ENCODE measurements around the gene TSPAN9. TPM values are rescaled to one million over a fixed set of nuclear protein-coding genes. Genes with fewer than 3 reads are reported as not detected.

TSPAN9 gene
- total RNA-seq, 8 experiments from 2014 or later = 7.9 to 35.6 (median 13.5) TPM

DNA sequence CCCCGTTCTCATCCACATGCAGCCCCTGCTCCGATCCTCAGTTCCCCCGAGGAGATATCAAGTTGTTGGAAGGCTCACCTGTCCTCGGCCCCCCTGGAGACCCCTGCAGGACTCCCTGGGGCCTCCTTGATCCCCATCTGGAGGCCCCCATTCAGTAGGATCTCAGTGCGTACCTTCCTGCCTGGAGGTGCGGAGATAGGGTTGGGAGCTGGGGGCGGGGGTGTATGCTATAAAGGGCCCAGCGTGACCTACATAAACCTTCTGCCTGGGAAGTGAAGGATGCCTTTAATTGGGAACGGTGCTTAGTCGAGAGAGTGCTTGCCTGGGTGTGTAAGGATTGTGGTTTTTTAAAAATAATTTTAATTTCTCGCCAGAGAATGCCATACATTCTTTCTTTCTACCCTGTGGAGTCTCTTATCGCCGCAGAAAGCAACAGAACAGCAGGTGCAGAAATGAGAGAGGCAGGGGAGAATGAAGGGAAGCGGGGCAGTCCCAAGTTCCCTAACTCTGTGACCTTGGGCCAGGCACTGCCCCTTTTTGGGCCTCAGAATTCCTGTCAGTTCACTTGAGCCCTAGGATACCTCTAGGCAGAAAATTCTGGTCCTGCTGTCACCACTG, 153.7 kb downstream of the TSPAN9 start:
- in situ Hi-C loops (cut with MboI; ENCODE audit: low pct_unique_long_range_greater_than_20kb in 2 of 9, low sequenced_read_pairs in 9 of 9, unreplicated experiment in 9 of 9) = no loop called here
- H3K4me3 ChIP-seq = no peak overlapping the region
- peaks cover 8 to 10% of the 10 kb centered on the region in 2 donors for H3K4me1 ChIP-seq (replicated peaks in 1 of 2)
- WGBS, 10 experiments = 19 to 85% (median 60%) methylated on average over 1 to 9 of the region's 14 CpGs; no CpG with 5 or more reads in 3 of the 10 experiments
- ATAC-seq (replicated peaks in 6 of 8) = no peak
- no peak overlapping the region for H3K27ac ChIP-seq

- in situ Hi-C loops (cut with MboI; ENCODE audit: low pct_unique_long_range_greater_than_20kb in 2 of 9, low sequenced_read_pairs in 9 of 9, unreplicated experiment in 9 of 9) = no loop called here
- H3K4me3 ChIP-seq = no peak overlapping the region
- WGBS, 10 experiments = 20 to 100% (median 55%) methylated on average over 1 to 5 of the region's 19 CpGs; no CpG with 5 or more reads in 6 of the 10 experiments
- peaks cover 8 to 11% of the 10 kb centered on the region in 2 donors for H3K4me1 ChIP-seq (replicated peaks in 1 of 2)
- peak in 1 of 8 experiments; percentile 79 for ATAC-seq (replicated peaks in 6 of 8)
- H3K27ac ChIP-seq = no peak overlapping the region
Measured at GRCh38 chr12:3231399-3231876, 154.3 kb downstream of the TSPAN9 start.

- peak in 6 of 8 experiments; percentile 20 to 70 (median 30) for ATAC-seq (replicated peaks in 6 of 8)
- in situ Hi-C loops (cut with MboI; ENCODE audit: low pct_unique_long_range_greater_than_20kb in 2 of 9, low sequenced_read_pairs in 9 of 9, unreplicated experiment in 9 of 9) = no loop called here
- 5 to 53% (median 26%) methylated on average over 2 to 4 of the region's 5 CpGs; no CpG with 5 or more reads in 5 of the 10 experiments for WGBS, 10 experiments
- no peak overlapping the region for H3K4me3 ChIP-seq
- H3K4me1 ChIP-seq (replicated peaks in 1 of 2) = peaks cover 21 to 23% of the 10 kb centered on the region in 2 donors
- H3K27ac ChIP-seq = no peak overlapping the region
Measured at GRCh38 chr12:3233797-3234196, 156.6 kb downstream of the TSPAN9 start.

- 8 to 93% (median 46%) methylated on average over 2 to 9 of the region's 16 CpGs; no CpG with 5 or more reads in 4 of the 10 experiments for WGBS, 10 experiments
- Histone ChIP-seq H3K4me1 (replicated peaks in 1 of 2) (peaks cover 21 to 23% of the 10 kb centered on the region in 2 donors), H3K4me3 (no peak overlapping the region), H3K27ac (no peak overlapping the region)
- in situ Hi-C loops (cut with MboI; ENCODE audit: low pct_unique_long_range_greater_than_20kb in 2 of 9, low sequenced_read_pairs in 9 of 9, unreplicated experiment in 9 of 9) = no loop called here
- ATAC-seq (replicated peaks in 6 of 8) = peak; percentile 89 to 100 (median 96)
Measured at GRCh38 chr12:3236345-3237187, 159.4 kb downstream of the TSPAN9 start.

GRCh38 chr12:3238196-3238595, 161.0 kb downstream of the TSPAN9 start:
- Histone ChIP-seq H3K4me1 (replicated peaks in 1 of 2) (peaks cover 23 to 26% of the 10 kb centered on the region in 2 donors), H3K4me3 (no peak overlapping the region), H3K27ac (no peak overlapping the region)
- in situ Hi-C loops (cut with MboI; ENCODE audit: low pct_unique_long_range_greater_than_20kb in 2 of 9, low sequenced_read_pairs in 9 of 9, unreplicated experiment in 9 of 9) = no loop called here
- ATAC-seq (replicated peaks in 6 of 8) = no peak
- WGBS, 10 experiments = 79 to 100% (median 85%) methylated on average over 1 to 6 of the region's 11 CpGs; no CpG with 5 or more reads in 3 of the 10 experiments

- Histone ChIP-seq H3K4me3 (no peak overlapping the region), H3K27ac (no peak overlapping the region), H3K4me1 (replicated peaks in 1 of 2) (peaks cover 13 to 16% of the 10 kb centered on the region in 2 donors)
- 67 to 80% (median 77%) methylated on average over 1 to 9 of the region's 15 CpGs; no CpG with 5 or more reads in 6 of the 10 experiments for WGBS, 10 experiments
- in situ Hi-C loops (cut with MboI; ENCODE audit: low pct_unique_long_range_greater_than_20kb in 2 of 9, low sequenced_read_pairs in 9 of 9, unreplicated experiment in 9 of 9) = no loop called here
- ATAC-seq (replicated peaks in 6 of 8) = no peak
Measured at GRCh38 chr12:3241621-3242020, 164.4 kb downstream of the TSPAN9 start.

DNA sequence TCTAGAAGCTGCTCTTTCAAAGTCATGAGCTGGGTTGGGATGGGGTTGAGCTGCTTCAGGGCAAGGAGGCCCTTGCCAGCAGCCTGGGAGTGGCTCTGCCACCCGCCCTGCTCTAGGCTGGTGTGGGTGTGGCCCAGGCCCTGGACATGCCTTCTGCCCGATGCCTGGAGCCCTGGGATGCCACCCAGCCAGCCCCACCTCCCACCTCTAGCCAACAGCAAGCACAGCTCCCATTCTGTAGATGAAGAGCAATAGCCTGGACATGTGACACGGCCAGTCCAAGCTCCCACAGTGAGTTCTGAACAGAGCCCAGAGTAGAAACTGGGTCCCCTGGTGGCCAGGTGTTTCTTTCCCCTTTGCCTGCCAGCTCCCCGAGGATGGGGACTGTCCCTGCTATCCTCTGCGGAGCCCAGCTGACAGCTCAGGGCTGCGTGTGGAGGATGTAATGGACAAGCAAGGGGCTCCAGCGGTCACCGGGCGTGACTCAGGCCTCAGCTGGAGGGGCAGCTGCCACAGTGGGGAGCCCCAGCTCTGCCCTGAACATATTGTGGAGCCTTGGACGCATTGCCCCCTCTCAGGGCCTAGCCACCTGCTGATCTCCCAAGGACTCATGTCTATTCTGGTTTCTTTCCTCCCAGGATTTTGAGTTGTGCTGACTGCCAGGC, 165.2 kb downstream of the TSPAN9 start:
- in situ Hi-C loops (cut with MboI; ENCODE audit: low pct_unique_long_range_greater_than_20kb in 2 of 9, low sequenced_read_pairs in 9 of 9, unreplicated experiment in 9 of 9) = no loop called here
- no peak overlapping the region for H3K27ac ChIP-seq
- no peak overlapping the region for H3K4me3 ChIP-seq
- H3K4me1 ChIP-seq (replicated peaks in 1 of 2) = peaks cover 11 to 15% of the 10 kb centered on the region in 2 donors
- peak in 6 of 8 experiments; percentile 36 to 73 (median 70) for ATAC-seq (replicated peaks in 6 of 8)
- WGBS, 10 experiments = 79 to 93% (median 86%) methylated on average over 2 to 4 of the region's 10 CpGs; no CpG with 5 or more reads in 7 of the 10 experiments

GRCh38 chr12:3243376-3244084, 166.4 kb downstream of the TSPAN9 start:
- in situ Hi-C loops (cut with MboI; ENCODE audit: low pct_unique_long_range_greater_than_20kb in 2 of 9, low sequenced_read_pairs in 9 of 9, unreplicated experiment in 9 of 9) = no loop called here

GRCh38 chr12:3244219-3244750, 167.1 kb downstream of the TSPAN9 start:
- in situ Hi-C loops (cut with MboI; ENCODE audit: low pct_unique_long_range_greater_than_20kb in 2 of 9, low sequenced_read_pairs in 9 of 9, unreplicated experiment in 9 of 9) = no loop called here
- Histone ChIP-seq H3K4me3 (no peak overlapping the region), H3K27ac (no peak overlapping the region), H3K4me1 (replicated peaks in 1 of 2) (peaks cover 16 to 20% of the 10 kb centered on the region in 2 donors)
- 83 to 100% (median 100%) methylated on average over 1 to 3 of the region's 20 CpGs; no CpG with 5 or more reads in 5 of the 10 experiments for WGBS, 10 experiments
- no peak for ATAC-seq (replicated peaks in 6 of 8)

More at GRCh38 chr12:3243376-3244084, 166.4 kb downstream of the TSPAN9 start:
- no peak overlapping the region for H3K27ac ChIP-seq
- WGBS, 10 experiments = 94 to 100% (median 100%) methylated on average over 1 to 4 of the region's 14 CpGs; no CpG with 5 or more reads in 5 of the 10 experiments
- no peak for ATAC-seq (replicated peaks in 6 of 8)
- no peak overlapping the region for H3K4me3 ChIP-seq
- peaks cover 16 to 20% of the 10 kb centered on the region in 2 donors for H3K4me1 ChIP-seq (replicated peaks in 1 of 2)

DNA sequence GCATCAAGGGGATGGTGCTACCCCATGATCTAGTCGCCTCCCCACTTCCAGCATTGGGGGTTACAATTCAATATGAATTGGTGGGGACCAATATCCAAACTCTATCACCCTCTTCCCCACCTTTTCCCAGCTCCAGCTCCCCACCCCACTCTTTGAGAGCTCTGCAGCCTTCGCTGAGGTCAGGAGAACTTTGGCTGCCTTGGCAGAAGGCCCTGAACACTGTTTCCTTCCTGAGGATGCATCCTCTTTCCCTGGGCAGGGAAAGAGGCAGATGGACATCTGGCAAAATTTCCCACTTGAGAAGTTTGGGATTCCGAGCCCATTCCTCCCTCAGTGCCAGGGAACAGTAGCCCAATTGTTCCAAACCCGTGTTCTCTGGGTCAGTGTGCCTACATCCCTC, 169.1 kb downstream of the TSPAN9 start:
- WGBS, 10 experiments = 89 to 100% (median 92%) methylated on average over 1 to 4 of the region's 4 CpGs; no CpG with 5 or more reads in 5 of the 10 experiments

GRCh38 chr12:3247077-3247476, 169.9 kb downstream of the TSPAN9 start:
- ATAC-seq (replicated peaks in 6 of 8) = no peak
- Histone ChIP-seq H3K4me1 (replicated peaks in 1 of 2) (peaks cover 18 to 22% of the 10 kb centered on the region in 2 donors), H3K27ac (no peak overlapping the region), H3K4me3 (no peak overlapping the region)
- in situ Hi-C loops (cut with MboI; ENCODE audit: low pct_unique_long_range_greater_than_20kb in 2 of 9, low sequenced_read_pairs in 9 of 9, unreplicated experiment in 9 of 9) = no loop called here
- WGBS, 10 experiments = 0 to 100% (median 0%) methylated on average over 1 to 6 of the region's 11 CpGs; no CpG with 5 or more reads in 3 of the 10 experiments

More for the DNA sequence above, 169.1 kb downstream of the TSPAN9 start:
- Histone ChIP-seq H3K4me3 (no peak overlapping the region), H3K4me1 (replicated peaks in 1 of 2) (peaks cover 16 to 20% of the 10 kb centered on the region in 2 donors), H3K27ac (no peak overlapping the region)
- no peak for ATAC-seq (replicated peaks in 6 of 8)
- in situ Hi-C loops (cut with MboI; ENCODE audit: low pct_unique_long_range_greater_than_20kb in 2 of 9, low sequenced_read_pairs in 9 of 9, unreplicated experiment in 9 of 9) = no loop called here

Data from motor neuron (in vitro differentiated cells).